SKM-1 treated with dmso at 0.1 percent for 144 hours (cell line): ENCODE data around the gene TBK1.
"Not testable (repeated sequence)": the region's sequence is repeated elsewhere in the genome, so short reads cannot be mapped to it uniquely, and the experiment has no call there.

ENCODE experiments used
- DNase-seq: peaks from one replicate; lab custom pipeline; 2025; ENCODE audit not compliant: unreplicated experiment; lab: John Stamatoyannopoulos, UW

The TBK1 gene

DNA sequence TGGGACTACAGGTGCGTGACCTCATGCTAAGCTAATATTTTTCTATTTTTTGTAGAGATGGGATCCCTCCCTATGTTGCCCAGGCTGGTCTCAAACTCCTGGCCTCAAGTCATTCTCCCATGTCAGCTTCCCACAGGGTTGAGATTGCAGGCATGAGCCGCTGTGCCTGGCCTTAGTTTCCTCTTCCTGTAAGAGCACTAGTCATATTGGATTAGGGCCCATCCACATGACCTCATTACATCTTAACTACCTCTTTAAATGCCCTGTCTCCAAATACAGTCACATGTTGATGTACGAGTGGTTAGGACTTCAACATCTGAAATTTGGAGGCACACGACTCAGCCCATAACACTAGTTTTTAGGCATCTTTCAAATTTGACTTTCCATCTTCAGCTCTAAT is 86.2 kb downstream of the TBK1 start:
- DNase-seq: no peak

DNA sequence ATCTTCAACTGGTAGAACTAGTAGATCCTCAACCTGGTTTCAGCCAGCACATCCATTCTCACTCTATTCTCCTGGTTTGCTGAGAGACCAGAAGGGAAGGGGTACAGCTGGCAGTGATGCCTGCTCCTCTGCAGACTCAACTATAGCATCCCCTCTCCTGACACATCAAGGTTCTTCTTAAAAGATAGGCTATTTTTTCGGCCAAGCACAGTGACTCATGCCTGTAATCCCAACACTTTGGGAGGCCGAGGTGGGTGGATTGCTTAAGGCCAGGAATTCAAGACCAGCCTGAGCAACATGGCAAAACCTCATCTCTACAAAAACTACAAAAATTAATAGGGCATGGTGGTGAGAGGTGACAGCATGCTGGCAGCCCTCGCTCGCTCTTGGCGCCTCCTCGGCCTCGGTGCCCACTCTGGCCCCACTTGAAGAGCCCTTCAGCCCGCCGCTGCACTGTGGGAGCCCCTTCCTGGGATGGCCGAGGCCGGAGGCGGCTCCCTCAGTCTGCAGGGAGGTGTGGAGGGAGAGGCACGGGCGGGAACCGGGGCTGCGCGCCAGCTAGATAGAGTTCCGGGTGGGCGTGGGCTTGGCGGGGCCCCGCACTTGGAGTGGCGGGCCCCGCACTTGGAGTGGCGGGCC is 90.6 kb downstream of the TBK1 start:
- DNase-seq: not testable (repeated sequence)

DNA sequence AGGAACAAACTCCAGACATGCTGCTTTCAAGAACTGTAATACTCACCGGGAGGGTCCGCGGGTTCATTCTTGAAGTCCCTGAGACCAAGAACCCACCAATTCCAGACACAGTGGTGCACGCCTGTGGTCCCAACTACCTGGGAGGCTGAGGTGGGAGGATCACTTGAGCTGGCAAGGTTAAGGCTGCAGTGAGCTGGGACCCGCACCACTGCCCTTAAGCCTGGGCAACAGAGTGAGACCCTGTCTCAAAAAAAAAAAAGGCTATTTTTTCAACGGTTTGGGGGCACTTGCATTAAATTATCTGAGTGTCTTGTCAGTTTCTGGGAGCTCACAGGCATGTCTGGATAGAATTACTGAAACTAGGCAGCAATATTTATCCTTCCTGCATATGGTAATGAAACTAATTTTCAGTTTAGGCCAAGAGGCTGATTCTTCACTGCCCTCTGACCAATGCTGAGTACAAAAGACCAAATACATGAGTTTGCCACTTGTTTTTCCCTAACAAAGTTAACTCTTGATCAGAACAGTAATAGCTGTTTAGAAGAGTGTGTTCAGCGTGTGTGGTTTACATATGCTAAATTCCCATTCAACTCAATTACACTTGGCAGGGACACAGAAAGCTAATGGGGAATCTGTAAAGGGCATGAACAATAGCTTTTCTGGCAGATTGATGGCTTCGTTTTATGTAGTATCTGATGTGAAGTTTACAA is 92.6 kb downstream of the TBK1 start:
- DNase-seq: no peak

DNA sequence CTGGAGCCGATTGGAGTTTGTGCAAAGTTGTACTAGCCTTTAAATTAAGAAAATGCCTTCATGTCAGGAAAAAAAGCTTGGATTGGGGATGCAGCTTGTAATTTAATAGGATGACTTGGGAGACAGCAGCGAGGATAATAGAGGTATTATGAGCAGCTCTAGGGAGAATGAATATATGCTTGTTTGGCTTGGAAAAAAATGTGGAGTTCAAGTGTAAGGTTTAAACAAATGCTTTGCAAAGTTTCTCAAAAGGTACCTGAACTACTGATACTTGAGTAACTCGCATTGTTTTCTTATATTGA is 93.1 kb downstream of the TBK1 start:
- DNase-seq: no peak

DNA sequence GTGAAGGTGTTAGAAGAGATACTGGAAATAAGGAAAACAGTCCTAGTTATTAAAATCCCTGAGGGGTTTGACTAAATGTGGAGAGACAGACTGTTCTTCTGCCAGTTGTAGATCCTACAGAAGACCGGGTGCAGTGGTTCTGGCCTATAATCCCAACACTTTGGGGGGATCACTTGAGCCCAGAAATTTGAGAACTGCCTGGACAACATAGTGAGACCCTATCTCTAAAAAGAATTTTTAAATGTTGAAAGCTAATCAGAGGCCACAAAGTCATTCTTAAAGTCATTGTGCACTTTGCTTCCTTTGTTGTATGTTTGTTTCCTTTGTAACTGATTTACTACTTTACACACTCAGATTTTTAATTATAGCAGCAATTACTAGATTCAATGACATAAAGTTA is 97.2 kb downstream of the TBK1 start:
- no peak for DNase-seq

DNA sequence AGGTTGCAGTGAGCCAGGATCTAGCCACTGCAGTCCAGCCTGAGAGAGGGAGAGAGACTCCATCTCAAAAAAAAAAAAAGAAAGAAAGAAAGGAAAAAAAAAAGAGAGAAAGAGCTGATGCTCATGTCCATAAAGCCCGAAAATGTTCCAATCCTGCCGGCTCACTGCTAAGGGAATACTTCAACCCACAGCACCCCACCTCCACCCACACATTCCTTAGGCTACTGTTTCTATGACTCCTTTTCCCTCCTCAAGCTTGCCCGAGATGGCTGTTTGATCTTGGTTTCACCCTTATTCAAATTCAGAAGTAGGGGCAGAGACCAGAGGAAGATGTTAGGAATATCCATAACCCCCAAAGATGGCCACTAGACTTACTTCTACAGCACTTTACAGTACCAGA is 98.8 kb downstream of the TBK1 start:
- DNase-seq: no peak

DNA sequence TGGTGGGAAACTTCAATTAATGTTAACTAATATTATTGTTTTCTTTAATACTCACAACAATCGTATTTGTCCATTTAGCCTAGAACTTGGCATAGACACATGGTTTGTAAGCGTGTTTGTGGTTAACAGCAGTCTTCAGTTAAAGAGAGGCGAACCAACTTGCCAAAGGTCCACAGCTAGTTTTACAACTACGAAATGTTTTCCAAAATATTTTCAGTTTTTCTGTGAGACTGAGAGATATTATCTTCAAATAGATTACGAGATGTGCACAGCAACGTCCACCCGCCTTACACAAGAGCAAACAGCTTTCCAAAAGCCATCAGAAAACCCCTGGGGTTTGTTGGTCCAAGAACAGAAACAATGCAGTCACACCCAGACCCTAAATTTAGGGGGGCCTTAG is 99.8 kb downstream of the TBK1 start:
- no peak for DNase-seq
